Duodenal mucosa (tissue), 2 donors: ENCODE results near the gene JAK1.

ENCODE experiments used
- H3K27ac ChIP-seq: one replicate; pipeline ENCODE4 v1.7.0; 2013; ENCODE audit warnings: low read depth, low read length
- H3K27me3 ChIP-seq, 2 donors: one replicate each; pipeline ENCODE4 v1.7.0; 2013; ENCODE audit warnings: low read length in 2 of 2, control low read depth in 1 of 2; ENCODE audit not compliant: insufficient read depth in 2 of 2, control insufficient read depth in 1 of 2
- H3K36me3 ChIP-seq, 2 donors: one replicate each; pipeline ENCODE4 v1.7.0; 2013; ENCODE audit warnings: low read length in 2 of 2, control low read depth in 1 of 2; ENCODE audit not compliant: insufficient read depth in 2 of 2, control insufficient read depth in 1 of 2
- H3K4me1 ChIP-seq, 2 donors: one replicate each; pipeline ENCODE4 v1.7.0; 2013; ENCODE audit warnings: low read length in 2 of 2, control low read depth in 1 of 2; ENCODE audit not compliant: insufficient read depth in 2 of 2, control insufficient read depth in 1 of 2
- H3K4me3 ChIP-seq, 2 donors: one replicate each; pipeline ENCODE4 v1.7.0; 2013; ENCODE audit warnings: low read length in 2 of 2, low read depth in 1 of 2
- H3K9ac ChIP-seq, 2 donors: one replicate each; pipeline ENCODE4 v1.7.0; 2013; ENCODE audit warnings: low read length in 2 of 2, low read depth in 1 of 2
- H3K9me3 ChIP-seq, 2 donors: one replicate each; pipeline ENCODE4 v1.7.0; 2013; ENCODE audit warnings: low read length in 2 of 2, control low read depth in 1 of 2; ENCODE audit not compliant: control insufficient read depth in 1 of 2

The JAK1 gene

DNA sequence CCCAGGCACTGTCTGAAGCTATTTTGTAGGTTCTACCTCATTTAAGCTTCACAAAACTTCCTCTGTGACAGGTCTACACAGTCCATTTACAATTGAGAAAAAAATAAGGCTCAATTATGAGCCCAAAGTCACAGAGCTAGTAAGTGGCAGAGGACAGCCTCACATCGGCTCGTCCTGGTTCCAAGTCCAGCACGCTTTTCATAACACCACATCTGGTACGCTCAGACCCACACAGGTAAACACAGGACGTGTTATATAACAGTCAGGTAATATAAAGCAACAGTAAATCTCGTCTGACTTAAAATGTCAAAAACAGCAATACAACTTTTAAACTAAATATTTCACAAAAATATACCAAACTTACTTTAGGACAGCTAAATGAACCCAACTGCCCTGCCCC, 13.1 kb downstream of the JAK1 start:
- Histone ChIP-seq H3K9me3 (no peaks in the 10 kb centered on the region), H3K27me3 (no peaks in the 10 kb centered on the region), H3K27ac (no peak overlapping the region), H3K4me1 (peaks cover 29 to 46% of the 10 kb centered on the region in 2 donors), H3K4me3 (no peak overlapping the region), H3K36me3 (no peaks in the 10 kb centered on the region), H3K9ac (no peak overlapping the region)

DNA sequence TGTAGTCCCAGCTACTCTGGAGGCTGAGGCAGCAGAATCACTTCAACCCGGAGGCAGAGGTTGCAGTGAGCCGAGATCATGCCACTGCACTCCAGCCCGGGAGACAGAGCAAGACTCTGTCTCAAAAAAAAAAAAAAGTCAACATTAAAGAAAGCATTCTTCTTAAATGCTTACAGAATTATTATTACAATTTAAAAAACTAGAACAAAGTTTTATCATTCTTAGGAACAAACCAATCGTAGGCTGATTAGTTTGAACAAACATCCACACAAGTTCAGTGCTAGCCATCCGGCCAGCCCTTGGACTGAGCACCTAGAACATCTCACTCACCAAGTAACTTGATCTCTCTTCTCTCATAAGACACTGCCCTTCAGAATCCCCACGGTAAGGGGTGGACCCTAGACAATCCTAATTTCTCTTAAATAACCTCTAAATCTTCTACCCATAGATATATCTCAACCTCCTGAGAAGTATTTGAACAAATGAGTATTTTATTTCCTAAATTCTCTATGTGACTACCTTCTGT, 16.0 kb downstream of the JAK1 start:
- H3K36me3 ChIP-seq = no peaks in the 10 kb centered on the region
- no peak overlapping the region for H3K27ac ChIP-seq
- H3K4me1 ChIP-seq = peaks cover 14 to 31% of the 10 kb centered on the region in 2 donors
- H3K9me3 ChIP-seq = no peaks in the 10 kb centered on the region
- H3K9ac ChIP-seq = no peak overlapping the region
- H3K4me3 ChIP-seq = no peak overlapping the region
- no peaks in the 10 kb centered on the region for H3K27me3 ChIP-seq

DNA sequence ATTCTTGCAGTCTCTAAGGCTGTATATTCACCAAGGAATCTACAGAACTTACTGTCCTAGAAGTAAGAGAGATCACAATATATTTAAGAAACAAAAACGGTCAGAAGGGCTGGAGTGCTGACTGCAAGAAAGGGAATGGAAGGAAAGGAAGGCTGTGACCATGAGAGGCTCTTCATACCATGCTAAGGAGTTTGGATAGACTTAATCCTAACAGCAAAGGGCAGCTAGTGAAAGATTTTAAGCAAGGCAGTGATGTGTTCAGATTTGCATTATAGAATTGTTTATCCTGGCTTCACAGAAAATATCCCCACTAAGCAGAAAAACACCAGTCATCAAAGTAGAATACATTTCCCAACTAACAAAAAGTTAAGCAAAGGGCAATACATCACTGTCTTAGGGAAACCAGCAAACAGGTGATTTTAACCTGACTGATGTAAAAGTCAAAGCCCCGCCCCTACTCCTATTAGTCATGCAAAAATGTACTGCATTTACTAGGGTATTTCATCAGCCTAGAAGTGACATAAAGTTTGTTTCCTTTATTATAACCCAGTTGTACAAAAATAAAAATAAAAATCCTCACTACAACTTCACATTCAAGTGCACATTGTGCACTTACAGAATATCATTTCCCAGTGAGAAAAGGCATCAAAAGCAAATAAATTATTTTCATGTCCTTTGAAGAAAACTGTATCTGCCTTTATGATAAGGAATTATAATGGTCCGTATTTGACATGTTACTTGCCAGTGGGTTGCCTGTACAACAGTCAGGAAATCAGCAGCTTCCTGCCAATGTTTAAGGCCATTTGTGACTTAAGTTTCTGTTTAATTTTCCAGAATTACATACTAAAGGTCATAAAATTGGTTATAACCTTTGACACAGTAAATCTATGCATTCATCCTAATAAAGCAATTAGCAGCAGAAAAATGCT, 17.2 kb downstream of the JAK1 start:
- Histone ChIP-seq H3K9ac (no peak overlapping the region), H3K4me1 (peaks cover 14 to 31% of the 10 kb centered on the region in 2 donors), H3K36me3 (no peaks in the 10 kb centered on the region), H3K4me3 (no peak overlapping the region), H3K9me3 (no peaks in the 10 kb centered on the region), H3K27me3 (no peaks in the 10 kb centered on the region), H3K27ac (no peak overlapping the region)

DNA sequence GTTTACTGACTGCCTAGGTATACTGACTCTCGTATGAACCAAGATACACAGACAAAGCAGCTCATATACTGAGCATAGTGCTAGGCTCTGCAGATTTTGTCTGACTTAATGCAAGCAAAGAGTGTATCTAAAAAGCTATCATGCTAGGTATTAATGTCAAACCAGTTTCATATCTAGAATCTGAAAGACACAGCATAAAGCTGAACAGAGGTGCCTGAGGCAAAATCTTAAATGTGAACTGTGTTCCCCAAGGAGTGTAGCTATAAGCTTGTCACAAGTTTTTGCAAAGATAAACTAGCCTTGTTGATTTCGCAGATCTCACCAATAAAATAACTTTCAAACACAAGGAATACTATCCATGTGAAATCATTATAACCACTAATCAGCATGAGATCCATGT, 18.1 kb downstream of the JAK1 start:
- Histone ChIP-seq H3K4me3 (no peak overlapping the region), H3K9ac (no peak overlapping the region), H3K27ac (no peak overlapping the region), H3K4me1 (peaks cover 14 to 29% of the 10 kb centered on the region in 2 donors), H3K36me3 (no peaks in the 10 kb centered on the region), H3K9me3 (no peaks in the 10 kb centered on the region), H3K27me3 (no peaks in the 10 kb centered on the region)

DNA sequence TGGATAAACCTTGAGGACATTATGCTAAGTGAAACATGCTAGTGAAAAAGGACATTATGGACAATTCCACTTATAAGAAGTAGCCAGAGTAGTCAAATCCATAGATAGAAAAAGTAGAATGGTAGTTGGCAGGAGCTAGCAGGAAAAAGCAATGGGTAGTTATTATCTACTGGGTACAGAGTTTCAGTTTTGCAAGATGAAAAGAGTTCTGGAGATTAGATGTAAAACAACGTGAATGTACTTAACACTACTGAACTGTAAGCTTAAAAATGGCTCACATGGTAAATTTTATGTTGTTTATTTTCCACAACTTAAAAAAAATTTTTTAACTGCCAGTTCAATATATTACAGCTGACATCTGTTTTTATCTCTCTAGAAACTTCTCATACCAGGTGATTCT, 19.4 kb downstream of the JAK1 start:
- Histone ChIP-seq H3K36me3 (no peaks in the 10 kb centered on the region), H3K27me3 (no peaks in the 10 kb centered on the region), H3K9ac (no peak overlapping the region), H3K27ac (no peak overlapping the region), H3K4me1 (peaks cover 14 to 16% of the 10 kb centered on the region in 2 donors), H3K4me3 (no peak overlapping the region), H3K9me3 (no peaks in the 10 kb centered on the region)

DNA sequence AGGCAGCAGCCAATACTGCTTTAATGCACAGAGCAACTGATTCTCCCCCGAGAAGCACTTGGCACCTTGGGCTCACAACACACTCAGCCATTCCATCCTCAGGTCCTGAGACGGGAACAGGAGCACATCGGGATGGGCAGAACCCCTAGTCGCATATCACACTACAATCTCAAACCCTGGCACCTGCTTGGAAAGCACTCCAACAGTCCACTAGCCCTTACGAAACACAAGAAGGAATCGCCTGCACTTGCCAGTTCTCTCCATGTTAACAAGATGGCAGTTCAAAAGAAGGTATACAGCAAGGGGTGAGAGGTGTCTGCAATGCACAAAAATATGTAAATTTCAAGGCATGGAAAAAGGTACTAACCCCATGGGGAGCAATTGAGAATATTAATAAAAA, 21.4 kb downstream of the JAK1 start:
- no peaks in the 10 kb centered on the region for H3K9me3 ChIP-seq
- peaks cover 10% of the 10 kb centered on the region in 2 donors for H3K4me1 ChIP-seq
- H3K27me3 ChIP-seq = no peaks in the 10 kb centered on the region
- H3K36me3 ChIP-seq = no peaks in the 10 kb centered on the region
- no peak overlapping the region for H3K27ac ChIP-seq
- no peak overlapping the region for H3K9ac ChIP-seq
- H3K4me3 ChIP-seq = no peak overlapping the region

DNA sequence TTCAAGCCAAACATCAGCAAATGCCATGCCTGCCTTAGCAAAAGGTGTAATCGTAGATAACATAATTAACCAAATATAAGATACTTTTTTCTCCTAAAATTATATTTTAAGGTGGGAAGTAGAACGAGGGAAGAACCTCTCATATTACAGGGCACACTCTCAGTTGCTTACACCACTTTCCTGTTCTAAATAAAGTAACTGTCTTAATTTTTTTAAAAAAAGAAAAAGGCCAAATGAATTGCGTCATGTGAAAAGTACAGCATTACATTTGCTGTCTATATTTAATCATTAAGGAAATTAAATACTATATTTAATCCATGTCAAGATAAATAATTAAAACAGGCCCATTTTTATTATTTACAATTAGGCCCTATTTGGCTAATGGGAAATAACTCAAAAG, 23.7 kb downstream of the JAK1 start:
- no peak overlapping the region for H3K4me3 ChIP-seq
- no peaks in the 10 kb centered on the region for H3K9me3 ChIP-seq
- no peaks in the 10 kb centered on the region for H3K27me3 ChIP-seq
- no peaks in the 10 kb centered on the region for H3K4me1 ChIP-seq
- H3K36me3 ChIP-seq = no peaks in the 10 kb centered on the region
- H3K27ac ChIP-seq = no peak overlapping the region
- no peak overlapping the region for H3K9ac ChIP-seq

- Histone ChIP-seq H3K9ac (no peak overlapping the region), H3K36me3 (no peaks in the 10 kb centered on the region), H3K9me3 (no peaks in the 10 kb centered on the region), H3K4me3 (no peak overlapping the region), H3K27ac (no peak overlapping the region), H3K27me3 (no peaks in the 10 kb centered on the region), H3K4me1 (no peaks in the 10 kb centered on the region)
Observed at GRCh38 chr1:64942118-64942517, 24.2 kb downstream of the JAK1 start.

GRCh38 chr1:64941461-64942117, 24.8 kb downstream of the JAK1 start:
- Histone ChIP-seq H3K27ac (no peak overlapping the region), H3K9me3 (no peaks in the 10 kb centered on the region)

DNA sequence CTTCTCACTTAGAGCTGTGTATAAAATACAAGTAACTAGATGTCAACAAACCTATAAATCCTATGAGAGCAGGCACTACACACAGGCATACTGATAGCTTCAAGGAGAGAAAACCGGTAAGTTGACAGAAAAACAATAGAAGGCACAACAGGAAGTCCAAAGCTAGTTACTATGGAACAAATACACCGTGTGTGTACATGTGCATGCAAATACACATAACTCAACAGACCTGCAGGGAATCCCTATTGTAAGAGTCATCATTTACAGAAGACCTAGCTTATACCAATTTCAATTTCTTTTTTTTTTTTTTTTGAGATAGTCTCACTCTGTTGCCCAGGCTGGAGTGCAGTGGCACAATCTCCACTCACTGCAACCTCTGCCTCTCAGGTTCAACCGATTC, 26.3 kb downstream of the JAK1 start:
- Histone ChIP-seq H3K36me3 (no peaks in the 10 kb centered on the region), H3K4me3 (no peak overlapping the region), H3K4me1 (peaks cover 4 to 7% of the 10 kb centered on the region in 2 donors), H3K9me3 (no peaks in the 10 kb centered on the region), H3K27me3 (no peaks in the 10 kb centered on the region), H3K27ac (no peak overlapping the region), H3K9ac (no peak overlapping the region)

More at GRCh38 chr1:64941461-64942117, 24.8 kb downstream of the JAK1 start:
- H3K4me1 ChIP-seq = peaks cover 0 to under 1% of the 10 kb centered on the region in 2 donors
- H3K9ac ChIP-seq = no peak overlapping the region
- no peaks in the 10 kb centered on the region for H3K27me3 ChIP-seq
- no peaks in the 10 kb centered on the region for H3K36me3 ChIP-seq
- H3K4me3 ChIP-seq = no peak overlapping the region
